Urinary bladder (tissue), 4 donors: ENCODE measurements around the gene ZFHX3. TPM values are rescaled to one million over a fixed set of nuclear protein-coding genes. Genes with fewer than 3 reads are reported as not detected.

Experiments
- DNase-seq: peaks from one replicate; pipeline ENCODE4 v3.0.0-alpha.2; 2015; ENCODE audit errors: extremely low spot score
- H3K27ac ChIP-seq: one replicate; pipeline ENCODE4 v1.5.1; 2013; ENCODE audit warnings: low read depth, mild to moderate bottlenecking, moderate library complexity
- H3K36me3 ChIP-seq: one replicate; pipeline ENCODE4 v1.6.1; 2013; ENCODE audit warnings: mild to moderate bottlenecking, moderate library complexity; ENCODE audit not compliant: insufficient read depth
- H3K4me1 ChIP-seq: one replicate; pipeline ENCODE4 v1.6.1; 2013; ENCODE audit warnings: mild to moderate bottlenecking, moderate library complexity; ENCODE audit not compliant: insufficient read depth
- H3K4me3 ChIP-seq: one replicate; pipeline ENCODE4 v1.5.1; 2013; ENCODE audit warnings: low read depth, low read length
- WGBS: extraction: QIAGEN DNeasy Blood & Tissue Kit; methylation state at CpG from one replicate; pipeline ENCODE4 v1.1.7; 2013; 5-methylcytosine and 5-hydroxymethylcytosine counted together
- polyA plus RNA-seq: library from polyadenylated mRNA; stranded (reverse); fragments of 200-250 nt; gene quantifications from one replicate; pipeline ENCODE4 v1.2.3, GENCODE V29; 2013
- total RNA-seq: library from RNA; depleted of rRNA; stranded (reverse); fragments of >200 nt; gene quantifications from one replicate; pipeline ENCODE4 v1.2.3, GENCODE V29; 2014
- donor health status: healthy with polysubstance abuse.
- donor health status: healthy.

The ZFHX3 gene
- total and polyA plus RNA-seq, 2 donors, result 11.8 to 19.4 TPM

DNA sequence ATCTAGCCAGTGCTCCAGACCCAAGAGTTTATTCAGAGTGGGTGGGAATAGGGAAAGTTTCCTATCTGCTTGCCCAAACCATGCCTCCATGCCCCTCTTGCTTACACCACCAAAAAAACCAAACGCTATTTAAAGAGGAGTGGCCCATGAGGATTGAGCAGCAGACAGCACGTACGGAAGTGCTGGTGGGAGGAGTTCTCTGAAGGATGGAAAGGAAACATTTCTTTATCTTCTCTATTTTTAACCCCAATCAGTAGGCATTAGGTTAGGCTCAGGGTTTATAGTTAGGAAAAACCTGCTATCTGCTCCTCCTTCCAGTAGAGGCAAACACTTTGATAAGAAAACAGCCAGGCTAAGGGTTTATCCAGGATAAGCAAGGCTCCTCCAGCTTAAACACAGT, 235.3 kb downstream of the ZFHX3 start:
- H3K36me3 ChIP-seq, result peaks cover 1% of the 10 kb centered on the region
- WGBS, result 40% methylated on average over 3 of the region's 3 CpGs
- H3K4me1 ChIP-seq, result no peaks in the 10 kb centered on the region
- no peak for DNase-seq
- H3K27ac ChIP-seq, result no peak overlapping the region
- no peak overlapping the region for H3K4me3 ChIP-seq

DNA sequence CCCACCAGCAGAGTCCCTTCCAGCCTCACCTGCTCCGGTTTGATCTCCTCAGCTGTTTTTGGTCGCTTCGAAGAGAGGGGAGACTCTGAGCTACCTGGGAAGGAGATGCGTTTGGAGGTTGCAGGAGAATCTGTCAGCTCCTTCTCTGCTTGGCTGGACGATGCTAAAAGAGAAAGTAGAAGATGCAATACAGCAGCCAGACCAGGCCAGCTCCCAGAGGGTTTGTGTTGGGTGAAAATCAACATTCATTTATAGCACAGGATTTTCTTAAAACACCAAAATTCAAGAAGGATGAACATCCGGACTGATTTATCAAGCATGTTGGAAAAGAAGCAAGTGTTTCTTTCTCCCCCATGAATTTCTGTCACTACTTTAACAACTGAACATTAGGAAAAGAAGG, 236.1 kb downstream of the ZFHX3 start:
- WGBS, result 90% methylated on average over 6 of the region's 6 CpGs
- no peak for DNase-seq
- H3K27ac ChIP-seq, result no peak overlapping the region

GRCh38 chr16:72811188-72811720, 236.7 kb downstream of the ZFHX3 start:
- H3K4me1 ChIP-seq, result no peaks in the 10 kb centered on the region
- H3K36me3 ChIP-seq, result peaks cover 1% of the 10 kb centered on the region
- H3K27ac ChIP-seq, result no peak overlapping the region
- H3K4me3 ChIP-seq, result no peak overlapping the region
- 91% methylated on average over 8 of the region's 8 CpGs for WGBS
- no peak for DNase-seq

More for the DNA sequence above, 236.1 kb downstream of the ZFHX3 start:
- peaks cover 1% of the 10 kb centered on the region for H3K36me3 ChIP-seq
- H3K4me1 ChIP-seq, result no peaks in the 10 kb centered on the region
- H3K4me3 ChIP-seq, result no peak overlapping the region

GRCh38 chr16:72810480-72810879, 237.4 kb downstream of the ZFHX3 start:
- WGBS, result 74% methylated on average over 2 of the region's 2 CpGs
- H3K36me3 ChIP-seq, result peaks cover 1% of the 10 kb centered on the region
- H3K4me1 ChIP-seq, result no peaks in the 10 kb centered on the region
- no peak overlapping the region for H3K4me3 ChIP-seq
- H3K27ac ChIP-seq, result no peak overlapping the region
- DNase-seq, result no peak

GRCh38 chr16:72809446-72809845, 238.5 kb downstream of the ZFHX3 start:
- no peak for DNase-seq
- peaks cover 1% of the 10 kb centered on the region for H3K36me3 ChIP-seq
- 91% methylated on average over 4 of the region's 4 CpGs for WGBS

DNA sequence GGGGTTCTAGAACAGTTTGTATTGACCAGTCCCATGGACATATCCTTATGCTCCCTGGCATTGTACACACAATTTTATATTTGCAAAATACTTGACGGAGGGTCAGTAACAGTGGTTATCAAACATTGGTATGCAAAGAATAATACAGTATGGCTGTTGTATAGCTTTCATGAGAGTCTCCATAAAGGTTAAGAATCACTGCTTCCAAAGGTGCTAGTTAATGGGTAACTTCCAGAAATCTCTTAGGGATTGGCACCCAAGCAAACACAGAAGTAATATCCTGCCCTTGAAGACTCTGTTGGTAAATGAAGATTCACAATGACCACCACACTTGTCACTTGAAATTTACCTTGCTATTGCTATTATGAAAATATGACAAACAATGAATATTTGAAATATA, 239.2 kb downstream of the ZFHX3 start:
- Histone ChIP-seq H3K4me1 (no peaks in the 10 kb centered on the region), H3K36me3 (peaks cover 1% of the 10 kb centered on the region), H3K27ac (no peak overlapping the region), H3K4me3 (no peak overlapping the region)
- WGBS, result 95% methylated on average over 1 of the region's 1 CpG
- no peak for DNase-seq

More at GRCh38 chr16:72809446-72809845, 238.5 kb downstream of the ZFHX3 start:
- H3K4me3 ChIP-seq, result no peak overlapping the region
- H3K4me1 ChIP-seq, result no peaks in the 10 kb centered on the region
- H3K27ac ChIP-seq, result no peak overlapping the region

GRCh38 chr16:72807245-72807644, 240.7 kb downstream of the ZFHX3 start:
- H3K36me3 ChIP-seq, result peaks cover 1% of the 10 kb centered on the region
- 74% methylated on average over 3 of the region's 3 CpGs for WGBS
- DNase-seq, result no peak

GRCh38 chr16:72805486-72805885, 242.4 kb downstream of the ZFHX3 start:
- 95% methylated on average over 3 of the region's 3 CpGs for WGBS
- H3K27ac ChIP-seq, result no peak overlapping the region
- DNase-seq, result no peak
- H3K36me3 ChIP-seq, result peaks cover 1% of the 10 kb centered on the region
- H3K4me3 ChIP-seq, result no peak overlapping the region
- no peaks in the 10 kb centered on the region for H3K4me1 ChIP-seq

More at GRCh38 chr16:72807245-72807644, 240.7 kb downstream of the ZFHX3 start:
- H3K27ac ChIP-seq, result no peak overlapping the region
- no peaks in the 10 kb centered on the region for H3K4me1 ChIP-seq
- no peak overlapping the region for H3K4me3 ChIP-seq

DNA sequence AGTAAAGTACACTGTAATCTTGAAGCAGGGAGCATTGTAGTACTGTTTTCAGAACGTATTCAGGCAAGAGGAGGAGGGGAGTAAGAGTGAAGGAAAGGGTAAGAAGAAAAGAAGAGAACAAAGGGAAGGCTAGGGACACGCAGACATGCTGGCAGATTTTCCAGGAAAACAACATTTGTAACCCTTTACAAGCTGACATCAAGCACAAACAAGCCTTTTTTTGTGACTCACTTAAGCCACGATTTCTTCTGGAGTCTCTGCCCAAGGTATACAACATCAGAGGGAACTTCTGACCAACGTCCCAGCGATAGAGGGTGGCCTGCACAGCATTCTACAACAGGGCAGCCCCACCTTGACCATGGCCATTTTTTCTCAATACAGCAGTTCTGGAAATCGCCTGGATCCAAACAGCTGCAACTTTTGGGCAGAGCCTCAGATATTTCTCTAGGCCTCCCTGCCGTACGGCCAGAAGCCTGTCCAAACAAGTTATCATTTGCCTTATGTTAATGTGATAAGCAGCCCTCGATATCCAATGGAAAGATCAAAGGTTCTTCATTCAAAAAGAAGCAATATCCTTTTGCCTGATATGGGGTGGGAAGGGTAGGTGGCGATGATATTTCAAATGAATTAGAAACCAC, 247.3 kb downstream of the ZFHX3 start:
- no peaks in the 10 kb centered on the region for H3K36me3 ChIP-seq
- no peak overlapping the region for H3K27ac ChIP-seq
- H3K4me3 ChIP-seq, result no peak overlapping the region
- 53% methylated on average over 10 of the region's 10 CpGs for WGBS
- no peak for DNase-seq
- H3K4me1 ChIP-seq, result no peaks in the 10 kb centered on the region

DNA sequence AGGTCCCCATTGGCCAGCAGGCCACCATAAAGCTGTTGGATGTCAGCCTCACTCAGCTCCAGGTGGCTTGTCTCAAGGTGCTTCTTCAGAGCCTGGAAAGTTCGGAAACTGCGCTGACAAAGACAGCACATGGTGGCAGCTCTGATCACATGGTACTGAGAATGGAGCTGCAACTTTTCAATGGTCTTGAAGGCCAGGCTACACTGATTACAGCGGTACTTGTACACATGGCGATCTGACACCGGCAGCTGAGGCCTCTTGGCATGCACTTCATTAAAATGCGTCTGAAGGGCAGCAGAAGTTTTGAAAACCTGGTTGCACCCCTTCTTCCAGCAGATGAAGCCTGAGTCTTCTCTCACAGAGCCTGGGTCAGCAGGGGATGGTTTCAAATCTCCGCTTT, 249.7 kb downstream of the ZFHX3 start:
- no peak for DNase-seq
- WGBS, result 78% methylated on average over 7 of the region's 7 CpGs
- H3K4me3 ChIP-seq, result no peak overlapping the region
- no peaks in the 10 kb centered on the region for H3K36me3 ChIP-seq
- H3K4me1 ChIP-seq, result no peaks in the 10 kb centered on the region
- H3K27ac ChIP-seq, result no peak overlapping the region

DNA sequence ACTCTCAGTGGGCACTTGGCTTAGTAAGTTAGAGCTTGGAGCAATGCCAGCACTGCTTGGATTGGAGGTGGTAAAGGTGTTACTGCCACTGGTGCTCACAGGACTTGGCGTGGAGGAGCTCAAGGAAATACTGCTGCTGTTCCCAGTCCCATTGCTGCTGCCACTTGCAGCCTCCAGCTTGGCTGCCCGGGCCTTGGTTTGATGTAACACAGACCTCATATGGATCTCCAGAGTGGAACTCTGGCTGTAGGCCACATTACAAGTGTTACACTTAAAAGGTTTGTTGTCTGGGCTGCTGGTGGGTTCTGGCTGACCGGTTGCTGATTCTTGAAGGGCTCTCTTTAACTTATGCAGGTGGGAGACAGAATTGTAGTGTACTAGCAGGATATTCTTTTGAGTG, 250.3 kb downstream of the ZFHX3 start:
- H3K27ac ChIP-seq, result no peak overlapping the region
- 61% methylated on average over 3 of the region's 3 CpGs for WGBS
- DNase-seq, result no peak
- no peaks in the 10 kb centered on the region for H3K36me3 ChIP-seq
- no peak overlapping the region for H3K4me3 ChIP-seq
- H3K4me1 ChIP-seq, result no peaks in the 10 kb centered on the region

DNA sequence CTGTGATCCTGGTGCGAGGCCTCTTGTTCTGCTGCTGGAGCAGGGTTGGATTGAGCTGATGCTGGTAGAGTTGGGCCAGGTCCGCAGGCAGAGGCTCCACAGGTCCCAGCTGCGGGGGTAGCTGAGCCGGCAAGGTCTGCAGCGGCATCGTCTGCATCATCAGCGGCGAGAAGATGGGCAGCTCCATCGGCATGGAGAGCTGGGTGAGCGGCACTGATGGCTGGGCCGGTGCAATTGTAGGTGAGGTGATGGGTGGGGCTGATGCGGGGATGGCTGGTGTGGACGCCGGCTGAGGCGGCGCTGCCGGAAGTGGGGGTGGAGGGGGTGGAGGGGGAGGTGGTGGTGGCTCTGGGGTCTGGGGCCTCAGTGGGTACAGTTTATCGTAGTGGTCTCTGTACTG, 251.7 kb downstream of the ZFHX3 start:
- no peaks in the 10 kb centered on the region for H3K36me3 ChIP-seq
- WGBS, result 98% methylated on average over 18 of the region's 18 CpGs

DNA sequence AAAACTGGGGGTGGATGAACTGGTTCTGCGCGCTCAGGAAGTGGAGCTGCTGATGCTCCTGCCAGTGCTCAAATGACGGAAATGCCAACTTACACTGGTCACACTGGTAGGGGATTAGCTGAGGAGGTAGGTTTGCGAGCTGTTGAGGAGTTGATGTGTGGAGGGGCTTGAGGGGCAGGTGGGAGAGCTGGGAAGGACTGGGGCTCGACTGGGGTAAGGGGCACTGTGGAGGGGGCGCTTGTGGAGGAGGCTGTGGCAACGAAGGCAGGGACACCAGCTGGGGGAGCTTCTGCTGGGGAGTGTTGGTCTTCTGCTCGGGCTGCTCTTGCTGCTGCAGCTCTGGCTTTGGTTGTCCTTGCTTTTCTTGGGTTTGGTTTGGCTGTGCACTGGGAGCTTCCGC, 252.9 kb downstream of the ZFHX3 start:
- WGBS, result 97% methylated on average over 9 of the region's 9 CpGs
- H3K36me3 ChIP-seq, result no peaks in the 10 kb centered on the region
- H3K4me3 ChIP-seq, result no peak overlapping the region
- H3K4me1 ChIP-seq, result no peaks in the 10 kb centered on the region
- H3K27ac ChIP-seq, result no peak overlapping the region
- DNase-seq, result no peak

More for the DNA sequence above, 251.7 kb downstream of the ZFHX3 start:
- no peak overlapping the region for H3K4me3 ChIP-seq
- no peaks in the 10 kb centered on the region for H3K4me1 ChIP-seq
- no peak for DNase-seq
- H3K27ac ChIP-seq, result no peak overlapping the region

GRCh38 chr16:72794319-72794718, 253.6 kb downstream of the ZFHX3 start:
- Histone ChIP-seq H3K27ac (no peak overlapping the region), H3K36me3 (no peaks in the 10 kb centered on the region), H3K4me1 (no peaks in the 10 kb centered on the region), H3K4me3 (no peak overlapping the region)
- 90% methylated on average over 13 of the region's 13 CpGs for WGBS
- DNase-seq, result no peak
